NCI-H146 treated with DMSO at 0.1 percent for 48 hours (cell line): Measurements from ENCODE around the gene RNF208.

Source experiments
- DNase-seq: peaks from one replicate; lab custom pipeline; 2025; ENCODE audit not compliant: unreplicated experiment; lab: John Stamatoyannopoulos, UW

RNF208 gene

DNA sequence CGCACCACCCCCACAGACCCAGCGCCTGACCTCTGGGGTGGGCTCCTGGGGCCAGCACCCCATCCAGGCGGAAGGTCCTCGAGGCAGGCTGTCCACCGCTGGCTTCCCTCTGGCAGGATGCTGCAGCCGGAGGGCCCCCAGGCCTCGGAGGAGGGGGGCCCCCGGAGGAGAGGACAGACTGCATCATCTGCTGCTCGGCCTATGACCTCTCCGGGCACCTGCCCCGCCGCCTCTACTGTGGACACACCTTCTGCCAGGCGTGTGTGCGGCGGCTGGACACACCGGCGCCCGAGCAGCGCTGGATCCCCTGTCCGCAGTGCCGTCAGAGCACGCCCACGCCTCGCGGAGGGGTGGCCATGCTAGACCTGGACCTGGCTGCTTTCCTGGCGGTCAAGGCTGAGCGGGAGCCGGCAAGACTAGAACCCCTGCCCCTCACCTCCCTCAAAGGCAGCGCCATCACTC, 6.5 kb upstream of the RNF208 start:
- no peak for DNase-seq

- no peak for DNase-seq
Observed at GRCh38 chr9:137227853-137228505, 5.9 kb upstream of the RNF208 start.

GRCh38 chr9:137227054-137227852, 5.2 kb upstream of the RNF208 start, which contains the start of gene RNF224:
Gene RNF224, plus strand, starts transcription at chr9:137227502. Its CDS starts 834 bp downstream, at chr9:137228336.
- no peak for DNase-seq

- no peak for DNase-seq
Observed at GRCh38 chr9:137226338-137227053, 4.5 kb upstream of the RNF208 start.

GRCh38 chr9:137225699-137226331, 3.8 kb upstream of the RNF208 start:
- no peak for DNase-seq

DNA sequence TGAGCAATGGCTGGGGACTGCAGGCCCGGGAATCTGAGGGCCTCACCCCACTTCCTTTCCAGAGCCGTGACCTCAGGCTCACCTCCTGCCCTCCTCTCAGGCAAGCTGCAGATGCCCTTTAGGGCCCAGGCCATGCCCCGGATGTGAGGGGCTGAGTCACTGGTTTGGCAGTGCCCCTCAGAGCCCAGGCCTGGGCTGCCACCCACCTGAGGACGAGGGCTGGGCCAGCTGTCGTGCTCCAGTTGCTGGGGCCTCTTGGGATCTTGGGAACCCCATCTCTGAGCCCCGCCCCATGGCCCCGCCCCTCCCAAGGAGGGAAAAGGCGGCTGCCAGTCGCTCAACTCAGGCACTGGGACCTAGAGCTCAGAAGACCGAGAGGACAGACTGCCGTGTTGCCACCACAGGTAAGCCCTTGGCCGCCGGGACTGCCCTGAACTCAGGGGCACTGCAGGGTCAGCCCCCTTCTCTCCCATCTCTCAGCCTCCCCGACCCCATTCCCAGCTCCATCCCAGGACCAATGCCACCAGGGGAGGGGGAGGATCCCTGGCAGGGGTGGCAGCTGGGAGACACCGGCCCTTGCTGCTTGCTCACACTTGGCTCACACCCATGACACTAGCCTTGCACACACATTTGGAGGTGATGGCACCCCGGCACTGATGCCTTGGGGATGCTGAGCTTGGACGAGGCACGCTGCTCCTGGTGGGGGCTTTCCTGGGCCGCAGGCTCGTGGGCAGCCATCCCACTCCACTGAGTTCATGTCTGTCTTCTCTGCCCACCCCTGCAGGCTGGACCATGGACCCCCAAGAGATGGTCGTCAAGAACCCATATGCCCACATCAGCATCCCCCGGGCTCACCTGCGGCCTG, 3.0 kb upstream of the RNF208 start, which contains the start of gene CYSRT1:
Gene CYSRT1 (plus strand): TSS at position 345 of the 865 bp plus-strand sequence. CDS start 448 bp downstream, at position 793.
- no peak for DNase-seq

DNA sequence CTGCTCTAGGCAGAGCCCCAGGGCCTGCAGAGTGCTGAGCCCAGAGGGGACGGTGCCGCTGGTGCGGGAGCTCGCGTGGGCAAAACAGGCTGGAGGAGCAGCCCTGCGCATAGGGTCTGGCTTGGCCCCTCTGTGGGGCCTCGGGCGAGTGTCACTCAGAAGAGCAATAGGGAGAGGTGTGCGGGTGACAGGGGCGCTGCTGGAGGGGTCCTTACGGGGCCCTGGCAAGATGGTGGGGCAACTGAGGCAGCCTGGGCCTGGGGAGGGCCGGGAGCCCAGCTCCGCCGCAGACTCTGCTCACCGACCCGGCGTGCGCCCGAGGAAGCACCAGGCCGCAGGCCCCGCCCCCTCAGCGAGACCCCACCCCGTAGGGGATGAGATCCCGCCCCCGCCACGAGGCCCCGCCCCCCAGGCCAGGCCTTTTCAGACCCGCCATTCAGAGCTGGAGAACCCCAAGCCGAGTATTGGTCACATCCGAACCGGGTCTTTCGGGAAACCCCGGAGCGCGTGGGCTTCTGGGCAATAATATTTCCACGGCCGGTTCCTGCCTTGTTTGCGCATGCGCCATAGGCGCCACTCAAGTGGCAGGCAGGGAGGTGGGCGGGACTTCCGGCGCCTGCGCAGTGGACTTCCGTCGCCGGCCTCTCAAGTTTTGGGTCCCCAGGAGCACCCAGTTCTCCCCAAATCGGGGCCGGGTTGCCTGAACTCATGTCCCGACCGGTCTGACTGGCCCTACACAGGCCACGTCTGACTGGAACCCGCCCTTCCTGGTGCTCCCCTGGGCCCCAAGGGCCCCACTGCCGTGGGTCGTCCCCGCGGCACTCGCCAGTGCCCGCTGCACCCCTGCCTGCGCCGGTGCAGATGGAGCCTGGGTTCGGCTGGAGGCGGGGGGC, 1.3 kb upstream of the RNF208 start:
- peak; percentile 80 for DNase-seq

DNA sequence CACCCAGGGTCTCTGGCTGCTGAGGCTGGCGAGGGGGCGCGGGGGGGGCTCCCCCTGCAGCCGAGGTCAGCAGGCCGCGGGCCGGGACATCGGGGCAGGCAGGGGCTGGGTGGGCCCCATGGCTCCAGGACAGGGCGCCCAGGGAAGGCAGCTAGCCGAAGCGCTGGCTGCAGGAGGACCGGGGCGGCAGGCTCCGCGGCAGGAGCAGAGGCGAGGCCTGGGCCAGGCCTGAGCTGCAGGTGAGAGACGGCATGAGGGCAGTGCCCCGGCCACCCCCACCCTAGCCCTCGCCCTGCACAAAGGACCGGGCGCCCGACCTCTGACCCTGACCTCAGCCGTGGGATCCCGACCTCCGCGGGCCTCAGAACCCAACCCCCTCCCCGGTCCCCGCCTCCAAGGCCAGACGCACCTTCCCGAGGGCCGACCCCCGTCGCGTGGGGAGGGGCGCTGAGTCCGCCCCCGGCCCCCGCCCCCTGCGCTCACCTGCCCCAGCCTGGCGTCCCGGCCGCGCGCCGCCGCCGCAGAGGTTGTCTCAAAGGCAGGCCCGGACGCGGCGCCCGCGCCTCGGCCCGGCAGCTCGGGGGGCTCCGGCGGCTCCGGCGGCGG, 431 bp downstream of the RNF208 start:
- DNase-seq, result no peak

DNA sequence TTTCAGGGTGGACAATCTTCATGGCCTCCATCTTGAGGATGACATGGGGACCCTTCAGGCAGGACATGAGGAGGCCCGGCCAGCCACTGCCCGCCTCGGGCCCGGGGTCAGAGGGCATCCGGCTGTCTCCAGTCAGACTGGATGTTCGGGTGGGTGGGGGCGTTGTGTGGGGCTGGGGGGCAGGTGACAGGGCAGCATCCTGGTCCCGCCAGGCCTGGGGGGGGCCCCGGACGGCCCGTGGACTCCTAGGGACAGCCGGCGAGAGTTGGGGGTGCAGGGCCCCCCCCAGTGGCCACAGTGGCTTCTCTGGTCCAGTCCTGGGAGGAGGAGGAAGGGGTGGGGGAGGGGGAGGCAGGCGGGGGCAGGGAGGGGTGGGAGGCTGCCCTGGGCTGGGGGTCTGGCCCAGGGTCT, 940 bp downstream of the RNF208 start:
- DNase-seq, result no peak

DNA sequence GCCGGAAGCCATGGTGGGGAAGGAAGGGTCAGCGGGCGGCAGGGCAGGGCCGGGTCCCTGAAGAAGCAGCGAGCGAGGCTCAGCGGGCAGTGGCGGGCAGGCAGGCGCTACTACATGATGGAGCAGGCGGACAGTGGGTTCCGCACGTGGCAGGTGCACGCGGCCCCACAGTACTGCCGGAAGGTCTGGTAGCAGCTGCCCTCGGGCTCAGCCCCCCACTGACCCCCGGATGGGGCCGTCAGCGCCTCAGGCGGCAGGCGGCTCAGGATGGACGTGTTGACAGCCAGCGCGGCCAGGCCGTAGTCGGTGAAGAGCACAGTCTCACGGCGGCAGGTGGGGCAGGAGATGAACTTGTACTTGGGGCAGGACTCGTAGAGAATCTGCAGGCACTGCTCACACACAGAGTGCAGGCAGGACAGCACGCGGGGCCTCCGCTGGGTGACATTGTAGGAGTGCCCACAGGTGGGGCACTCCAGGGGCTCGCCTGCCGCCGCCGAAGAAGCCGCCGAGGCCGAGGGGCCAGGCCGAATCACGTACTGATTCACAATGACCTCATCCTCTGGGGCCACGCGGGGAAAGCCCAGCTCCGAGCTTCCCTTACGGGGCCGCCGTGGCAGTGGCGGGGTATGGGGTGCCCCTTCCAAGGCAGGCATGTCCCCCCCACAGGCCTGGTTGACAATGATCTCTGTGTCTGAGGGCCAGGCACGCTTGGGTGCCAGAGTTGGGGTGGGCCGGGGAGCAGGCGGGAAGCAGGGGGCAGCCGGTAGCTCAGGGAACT, 1.5 kb downstream of the RNF208 start:
- no peak for DNase-seq

DNA sequence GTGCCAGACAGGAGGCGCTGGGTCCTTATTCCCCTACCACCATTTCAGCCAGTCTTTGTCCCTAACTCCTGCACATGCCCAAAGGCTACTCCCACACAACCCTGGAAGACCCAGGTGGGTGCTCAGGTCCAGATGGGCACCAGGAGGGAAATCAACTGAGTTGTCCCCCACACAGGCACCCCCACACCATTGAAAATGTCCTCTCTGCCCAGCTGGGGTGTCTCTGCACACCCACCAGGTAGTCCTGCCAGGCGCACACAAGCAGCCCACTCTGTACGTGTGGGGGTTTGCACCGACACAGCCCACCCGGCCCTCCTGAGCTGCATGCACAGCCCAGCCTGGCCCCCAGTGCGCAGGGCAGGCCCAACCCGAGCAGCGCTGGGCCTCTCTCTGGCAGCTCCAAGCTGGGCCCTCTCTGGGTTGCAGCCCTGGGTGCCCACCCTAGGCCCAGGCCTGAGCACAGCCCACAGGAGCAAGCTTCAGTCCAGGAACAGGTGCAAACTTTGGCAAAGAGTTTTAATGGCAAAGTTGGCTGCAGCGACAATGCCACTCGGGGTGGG, 2.2 kb downstream of the RNF208 start:
- no peak for DNase-seq

DNA sequence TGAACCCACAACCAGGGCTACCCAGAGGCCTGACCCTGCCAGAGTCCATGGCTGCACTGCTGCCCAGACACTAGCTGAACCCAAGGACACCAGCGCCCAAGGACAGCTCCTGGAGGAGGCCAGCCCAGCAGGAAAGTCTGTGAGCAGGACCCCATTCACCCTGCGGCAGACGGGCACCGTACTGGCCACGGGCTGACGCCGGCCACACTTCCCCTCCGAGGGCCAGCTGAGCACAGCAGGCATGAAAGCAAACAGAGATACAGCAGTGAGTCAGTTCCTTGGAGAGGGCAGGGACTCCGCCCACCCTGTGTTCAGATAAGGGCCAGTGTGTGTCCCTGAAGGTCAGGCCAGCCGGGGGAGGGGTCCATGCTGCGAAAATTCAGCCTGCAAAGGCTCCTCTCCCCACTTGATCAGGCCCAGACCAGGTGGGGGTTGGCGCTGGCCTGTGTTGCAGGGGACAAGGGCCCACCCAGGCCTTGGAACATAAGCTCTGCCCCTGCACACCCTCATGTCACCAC, 3.2 kb downstream of the RNF208 start:
- DNase-seq, result no peak

GRCh38 chr9:137218212-137218753, 3.8 kb downstream of the RNF208 start:
- DNase-seq, result no peak

- DNase-seq, result no peak
Observed at GRCh38 chr9:137217276-137218211, 4.5 kb downstream of the RNF208 start.

GRCh38 chr9:137216188-137216965, 5.7 kb downstream of the RNF208 start:
- DNase-seq, result no peak
